ENCODE results near the gene TSPAN12. TPM values are rescaled to one million over a fixed set of nuclear protein-coding genes. Genes with fewer than 3 reads are reported as not detected.
A peak's percentile ranks its signal among the peaks of the same experiment; 100 is the strongest.

TSPAN12 gene
- total and polyA plus RNA-seq, 2 of the 8 experiments (the other 6 are each of a cell fraction or from before 2014, with no cell fraction given) = 6.1 to 17.9 TPM

GRCh38 chr7:120770206-120770605, 87.7 kb downstream of the TSPAN12 start:
- Histone ChIP-seq H3K4ac (replicated peaks; ENCODE audit: insufficient read length, low read depth, low read length) (no peak overlapping the region), H3K23ac (ENCODE audit: insufficient read length) (no peak overlapping the region), H3K9me3 (ENCODE audit: insufficient read depth in 2 of 2, low read depth in 1 of 2, low read length in 1 of 2) (no peaks in the 10 kb centered on the region), H3K27ac (ENCODE audit: low read depth, low read length) (no peak overlapping the region), H3K4me1 (replicated peaks in 1 of 4; ENCODE audit: control insufficient read depth in 3 of 4, insufficient read depth in 4 of 4, low read length in 3 of 4) (no peaks in the 10 kb centered on the region), H2AFZ (ENCODE audit: low read length) (no peak overlapping the region), H3K27me3 (replicated peaks in 1 of 4; ENCODE audit: control insufficient read depth in 3 of 4, extremely low read depth in 1 of 4, insufficient read depth in 3 of 4, low read length in 3 of 4) (no peaks in the 10 kb centered on the region), H2BK20ac (ENCODE audit: low read length) (no peak overlapping the region), H3K14ac (ENCODE audit: insufficient read length) (no peak overlapping the region), H3K4me3 (ENCODE audit: extremely low read depth in 1 of 4, insufficient read depth in 2 of 4, low read depth in 3 of 4, low read length in 4 of 4) (no peak overlapping the region), H3K18ac (ENCODE audit: extremely low read depth, low read length) (no peak overlapping the region), H4K91ac (replicated peaks; ENCODE audit: insufficient read length, low read length) (peak overlapping the region; percentile 26), H2BK12ac (ENCODE audit: low read depth, low read length) (no peak overlapping the region), H3K79me2 (ENCODE audit: control insufficient read depth in 1 of 2, insufficient read depth in 2 of 2, low read length in 2 of 2) (no peaks in the 10 kb centered on the region), H3K9ac (replicated peaks in 1 of 4; ENCODE audit: extremely low read depth in 1 of 4, low read depth in 3 of 4, low read length in 3 of 4) (no peak overlapping the region), H3K23me2 (ENCODE audit: low read depth, low read length) (no peaks in the 10 kb centered on the region), H2BK120ac (replicated peaks; ENCODE audit: low read depth, low read length) (no peak overlapping the region), H4K8ac (ENCODE audit: extremely low read depth, insufficient read depth, low read length) (no peak overlapping the region), H3K4me2 (ENCODE audit: insufficient read depth in 1 of 2, low read depth in 2 of 2, low read length in 2 of 2) (no peak overlapping the region), H4K5ac (ENCODE audit: insufficient read length, low read depth, low read length) (no peak overlapping the region), H2AK5ac (ENCODE audit: low read depth, low read length) (no peak overlapping the region), H2BK15ac (ENCODE audit: low read length) (no peak overlapping the region), H2BK5ac (ENCODE audit: low read depth, low read length) (no peak overlapping the region), H3K36me3 (ENCODE audit: control insufficient read depth in 2 of 4, insufficient read depth in 4 of 4, low read length in 3 of 4) (no peaks in the 10 kb centered on the region), H3K56ac (replicated peaks; ENCODE audit: insufficient read length, low read depth, low read length) (no peak overlapping the region), H3K79me1 (ENCODE audit: low read depth, low read length) (no peaks in the 10 kb centered on the region), H4K20me1 (replicated peaks in 1 of 2; ENCODE audit: control insufficient read depth in 1 of 2, insufficient read depth in 2 of 2, low read length in 2 of 2) (no peaks in the 10 kb centered on the region)
- FAIRE-seq (no peak), DNase-seq (ENCODE audit: low read depth in 1 of 2, low spot score in 2 of 2) (no peak)
- POLR2A ChIA-PET (ENCODE audit: partially characterized antibody) = no interaction called here
- CTCF ChIA-PET (ENCODE audit: partially characterized antibody) = no interaction called here
- WGBS, 2 experiments (ENCODE audit: extremely low coverage in 1 of 2, insufficient coverage in 1 of 2, insufficient read length in 1 of 2, insufficient replicate concordance in 2 of 2, low coverage in 1 of 2, low lambda C conversion rate in 2 of 2, missing lambda C conversion rate in 1 of 2) = 82% methylated on average over 3 of the region's 3 CpGs; no CpG with 5 or more reads in 1 of the 2 experiments
- TF ChIP-seq PHF8 (conservative IDR thresholded peaks at IDR 0.05; ENCODE audit: low read depth, low read length) (no peak), EGR1 (IDR thresholded peaks at IDR 0.05; ENCODE audit: borderline replicate concordance, low read depth, low read length) (no peak), POLR2A (IDR thresholded peaks at IDR 0.05; ENCODE audit: control extremely low read depth in 1 of 2, low read depth in 2 of 2, low read length in 2 of 2) (no peak), ATF2 (IDR thresholded peaks at IDR 0.05; ENCODE audit: low read length) (no peak), GTF2F1 (IDR thresholded peaks at IDR 0.05; ENCODE audit: borderline replicate concordance, low read depth, low read length) (no peak), NANOG (IDR thresholded peaks at IDR 0.05; ENCODE audit: insufficient read depth, low read depth, low read length, poor library complexity, severe bottlenecking) (no peak), RAD21 (IDR thresholded peaks at IDR 0.05 in 1 of 2, conservative IDR thresholded peaks at IDR 0.05 in 1 of 2; ENCODE audit: low read depth in 2 of 2, low read length in 2 of 2) (no peak), NRF1 (IDR thresholded peaks at IDR 0.05; ENCODE audit: low read depth, low read length) (no peak), SP4 (IDR thresholded peaks at IDR 0.05; ENCODE audit: low read length) (no peak), POU5F1 (IDR thresholded peaks at IDR 0.05; ENCODE audit: low read depth, low read length) (no peak), TCF12 (IDR thresholded peaks at IDR 0.05; ENCODE audit: low read depth, low read length) (no peak), YY1 (IDR thresholded peaks at IDR 0.05; ENCODE audit: low read depth, low read length) (no peak), CREB1 (IDR thresholded peaks at IDR 0.05) (no peak), SRF (IDR thresholded peaks at IDR 0.05; ENCODE audit: low read depth, low read length) (no peak), SUZ12 (IDR thresholded peaks at IDR 0.05; ENCODE audit: low read length) (no peak)

Measured in H1 (cell line).